Bronchial epithelial cell (primary cell): ENCODE data around the gene SCUBE2. TPM values are rescaled to one million over a fixed set of nuclear protein-coding genes. Genes with fewer than 3 reads are reported as not detected.

Experiments used
- DNase-seq: peaks from one replicate; pipeline ENCODE4 v3.0.0-alpha.2; 2010; ENCODE audit warnings: low read depth
- FAIRE-seq: peaks from 2 replicates; lab custom pipeline; 2011; peaks lifted over from hg19 to GRCh38; lab: Jason Lieb, UNC
- H3K27me3 ChIP-seq: 2 replicates; pipeline ENCODE4 v1.5.1; 2011; ENCODE audit warnings: low read length; ENCODE audit not compliant: control insufficient read depth, insufficient read depth
- H3K36me3 ChIP-seq: 2 replicates; pipeline ENCODE4 v1.5.1; 2011; ENCODE audit warnings: low read length; ENCODE audit not compliant: control insufficient read depth, insufficient read depth
- H3K4me3 ChIP-seq: 2 replicates; pipeline ENCODE4 v1.5.1; 2011; ENCODE audit warnings: mild to moderate bottlenecking, low read depth, low read length, control low read depth
- total RNA-seq: library from RNA; depleted of rRNA; stranded (reverse); fragments of >200 nt; gene quantifications from 2 replicates; pipeline ENCODE4 v1.2.1, GENCODE V29; 2014
- TF ChIP-seq, protein P1 (sequence below): IDR thresholded peaks from 2 replicates; pipeline ENCODE4 v1.5.1; 2011; ENCODE audit warnings: mild to moderate bottlenecking, moderate library complexity, low read length, control low read depth, inconsistent platforms; ENCODE audit not compliant: insufficient read depth, severe bottlenecking

The SCUBE2 gene
- total RNA-seq, 1 donor from 2014 or later, result not detected

DNA sequence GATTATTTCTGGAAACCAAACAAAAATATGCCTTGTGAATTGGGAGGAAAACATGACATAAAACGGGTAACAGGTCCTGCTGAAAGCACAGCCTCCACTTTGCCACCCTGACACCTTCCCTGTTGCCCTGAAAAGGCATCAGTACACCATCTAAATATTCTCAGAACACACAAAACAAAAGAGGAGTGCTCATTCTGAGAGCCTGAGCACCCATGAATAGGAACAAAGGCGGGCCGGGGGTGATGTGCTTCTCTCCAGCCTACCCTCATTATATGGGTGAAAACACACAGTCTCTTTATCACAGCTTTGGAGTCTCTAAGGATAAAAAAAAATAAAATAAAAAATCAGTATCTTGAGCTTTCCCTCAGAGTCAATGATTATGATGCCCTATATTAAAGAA is 19.7 kb downstream of the SCUBE2 start:
- H3K4me3 ChIP-seq, result no peak overlapping the region
- H3K27me3 ChIP-seq, result peaks cover 4% of the 10 kb centered on the region
- no peaks in the 10 kb centered on the region for H3K36me3 ChIP-seq
- DNase-seq (no peak), FAIRE-seq (no peak)
- TF ChIP-seq, protein P1, sequence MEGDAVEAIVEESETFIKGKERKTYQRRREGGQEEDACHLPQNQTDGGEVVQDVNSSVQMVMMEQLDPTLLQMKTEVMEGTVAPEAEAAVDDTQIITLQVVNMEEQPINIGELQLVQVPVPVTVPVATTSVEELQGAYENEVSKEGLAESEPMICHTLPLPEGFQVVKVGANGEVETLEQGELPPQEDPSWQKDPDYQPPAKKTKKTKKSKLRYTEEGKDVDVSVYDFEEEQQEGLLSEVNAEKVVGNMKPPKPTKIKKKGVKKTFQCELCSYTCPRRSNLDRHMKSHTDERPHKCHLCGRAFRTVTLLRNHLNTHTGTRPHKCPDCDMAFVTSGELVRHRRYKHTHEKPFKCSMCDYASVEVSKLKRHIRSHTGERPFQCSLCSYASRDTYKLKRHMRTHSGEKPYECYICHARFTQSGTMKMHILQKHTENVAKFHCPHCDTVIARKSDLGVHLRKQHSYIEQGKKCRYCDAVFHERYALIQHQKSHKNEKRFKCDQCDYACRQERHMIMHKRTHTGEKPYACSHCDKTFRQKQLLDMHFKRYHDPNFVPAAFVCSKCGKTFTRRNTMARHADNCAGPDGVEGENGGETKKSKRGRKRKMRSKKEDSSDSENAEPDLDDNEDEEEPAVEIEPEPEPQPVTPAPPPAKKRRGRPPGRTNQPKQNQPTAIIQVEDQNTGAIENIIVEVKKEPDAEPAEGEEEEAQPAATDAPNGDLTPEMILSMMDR, result no peak

DNA sequence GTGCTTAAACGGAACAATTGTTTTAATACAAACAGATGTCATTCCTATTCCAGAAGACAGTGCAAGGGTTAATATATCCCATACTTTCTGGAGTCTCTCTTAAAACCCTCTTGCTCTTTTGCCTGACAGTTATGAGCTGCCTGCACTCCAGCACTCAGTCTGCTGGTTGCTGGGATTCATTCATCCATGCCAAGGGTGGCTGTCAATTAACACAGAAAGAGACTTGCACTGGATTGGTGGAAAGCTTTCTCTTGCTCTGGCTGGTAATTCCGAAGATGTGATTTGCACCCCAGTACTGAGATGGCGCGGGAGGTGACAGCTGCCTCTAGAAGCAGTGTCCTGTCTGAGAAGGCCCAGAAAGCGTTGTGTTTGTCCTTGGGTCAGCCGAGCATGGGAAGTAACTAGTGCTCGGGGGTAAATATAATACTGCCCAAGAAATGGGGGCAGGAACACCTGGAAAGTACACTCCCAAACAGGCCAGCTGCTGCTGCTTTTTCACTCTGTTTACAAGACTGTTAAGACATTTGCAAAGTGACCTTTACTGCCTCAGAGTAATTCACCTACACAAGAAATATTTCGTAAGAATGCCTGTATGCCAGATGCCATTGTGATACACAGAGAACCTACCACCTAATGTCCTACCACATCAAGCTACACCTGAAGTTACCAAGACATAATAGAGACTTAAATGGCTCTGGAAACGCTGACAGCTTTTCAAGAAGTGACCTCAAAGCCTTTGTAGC is 20.5 kb downstream of the SCUBE2 start:
- TF ChIP-seq, protein P1, result no peak
- Histone ChIP-seq H3K36me3 (no peaks in the 10 kb centered on the region), H3K27me3 (peaks cover 4% of the 10 kb centered on the region), H3K4me3 (no peak overlapping the region)
- FAIRE-seq (no peak), DNase-seq (no peak)

DNA sequence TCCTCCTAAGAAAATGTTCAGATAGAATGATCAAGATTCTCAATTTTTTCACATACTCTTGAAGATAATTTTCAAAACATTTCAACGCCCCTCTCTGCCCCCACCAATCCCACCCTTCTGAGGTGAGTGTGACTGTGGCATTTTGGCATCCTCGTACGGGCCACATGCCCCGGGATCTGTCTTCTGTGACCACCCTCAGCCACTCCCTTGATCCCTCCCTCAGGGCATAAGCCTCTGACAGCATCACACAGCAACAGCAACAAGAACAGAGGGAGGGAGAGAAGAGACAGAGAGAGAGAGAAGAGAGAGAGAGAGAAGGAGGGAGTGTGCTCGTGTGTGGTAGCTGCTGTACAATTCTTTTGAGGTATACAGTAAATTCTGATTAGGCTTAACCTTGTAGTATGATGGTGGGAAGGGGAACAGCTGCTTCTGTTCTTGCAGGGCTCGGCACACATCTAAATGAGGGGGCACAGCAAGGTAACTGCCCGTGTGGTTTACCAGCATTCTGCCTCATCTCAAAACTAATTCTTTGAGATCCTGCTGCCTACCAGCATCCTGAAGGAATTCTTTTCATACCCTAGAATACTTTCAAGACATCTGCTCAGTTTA is 21.4 kb downstream of the SCUBE2 start:
- Histone ChIP-seq H3K4me3 (no peak overlapping the region), H3K27me3 (peaks cover 4% of the 10 kb centered on the region), H3K36me3 (no peaks in the 10 kb centered on the region)
- TF ChIP-seq, protein P1, result no peak
- FAIRE-seq (peak; percentile 28), DNase-seq (no peak)

DNA sequence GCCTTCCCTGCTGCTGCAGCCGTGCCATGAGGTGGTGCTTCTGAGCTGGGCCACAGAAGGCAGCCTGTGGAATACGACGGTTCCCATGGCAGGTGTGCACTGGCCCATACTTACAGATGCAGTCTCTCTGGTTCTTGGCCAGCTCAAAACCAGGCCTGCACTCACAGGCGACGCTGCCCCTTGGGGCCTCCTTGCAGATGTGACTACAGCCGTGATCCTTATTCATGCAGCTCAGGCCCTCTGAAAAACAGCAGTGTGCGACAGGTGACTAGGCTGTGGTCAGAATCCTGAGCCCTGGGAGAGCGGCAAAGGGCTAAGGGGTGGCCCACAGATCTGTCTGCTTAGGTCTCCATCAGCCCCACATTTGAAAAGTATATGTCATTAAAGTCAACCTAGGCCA is 22.1 kb downstream of the SCUBE2 start:
- DNase-seq (no peak), FAIRE-seq (no peak)
- TF ChIP-seq, protein P1, result no peak
- peaks cover 4% of the 10 kb centered on the region for H3K27me3 ChIP-seq
- no peaks in the 10 kb centered on the region for H3K36me3 ChIP-seq
- H3K4me3 ChIP-seq, result no peak overlapping the region

GRCh38 chr11:9066433-9066925 is 24.9 kb downstream of the SCUBE2 start:
- no peak for DNase-seq
- FAIRE-seq, result no peak
- no peak overlapping the region for H3K4me3 ChIP-seq
- no peaks in the 10 kb centered on the region for H3K27me3 ChIP-seq
- no peaks in the 10 kb centered on the region for H3K36me3 ChIP-seq
- TF ChIP-seq, protein P1, result no peak
